Smooth muscle cell (in vitro differentiated cells): Measurements from ENCODE around the gene CD8B2. TPM values are rescaled to one million over a fixed set of nuclear protein-coding genes. Genes with fewer than 3 reads are reported as not detected.

Experiments
- DNase-seq: peaks from one replicate; lab custom pipeline; 2025; ENCODE audit not compliant: unreplicated experiment; lab: John Stamatoyannopoulos, UW
- H2AFZ ChIP-seq: fragments of 200-600 bp; sonication (generic); 2 replicates; pipeline ENCODE4 v1.6.0; 2016; ENCODE audit warnings: antibody characterized with exemption, low read depth, mild to moderate bottlenecking
- H3F3A ChIP-seq: fragments of 200-600 bp; sonication (generic); 2 replicates; pipeline ENCODE4 v1.6.0; 2017; ENCODE audit warnings: antibody characterized with exemption, low read depth
- H3K27ac ChIP-seq: fragments of 200-600 bp; sonication (generic); 2 replicates; pipeline ENCODE4 v1.5.1; 2016; ENCODE audit warnings: low read depth, mild to moderate bottlenecking
- H3K27me3 ChIP-seq: fragments of 200-600 bp; sonication (generic); 2 replicates; pipeline ENCODE4 v1.6.1; 2016; ENCODE audit warnings: low read depth, mild to moderate bottlenecking
- H3K36me3 ChIP-seq: fragments of 200-600 bp; sonication (generic); 2 replicates; pipeline ENCODE4 v1.5.1; 2016; ENCODE audit warnings: low read depth
- H3K4me1 ChIP-seq: fragments of 200-600 bp; sonication (generic); 2 replicates; pipeline ENCODE4 v1.5.1; 2016; ENCODE audit warnings: low read depth
- H3K4me2 ChIP-seq: fragments of 200-600 bp; sonication (generic); 2 replicates; pipeline ENCODE4 v1.6.0; 2016; ENCODE audit warnings: mild to moderate bottlenecking
- H3K4me3 ChIP-seq: fragments of 200-600 bp; sonication (generic); 2 replicates; pipeline ENCODE4 v1.5.1; 2016; ENCODE audit warnings: mild to moderate bottlenecking
- H3K79me2 ChIP-seq: fragments of 200-600 bp; sonication (generic); 2 replicates; pipeline ENCODE4 v1.6.0; 2016; ENCODE audit warnings: low read depth, mild to moderate bottlenecking
- H3K9ac ChIP-seq: fragments of 200-600 bp; sonication (generic); 2 replicates; pipeline ENCODE4 v1.6.0; 2016; ENCODE audit warnings: low read depth
- H3K9me3 ChIP-seq: fragments of 200-600 bp; sonication (generic); replicated peaks from 2 replicates; pipeline ENCODE4 v1.5.1; 2016; ENCODE audit warnings: low read depth
- H4K20me1 ChIP-seq: fragments of 200-600 bp; sonication (generic); 2 replicates; pipeline ENCODE4 v1.6.0; 2016; ENCODE audit warnings: low read depth
- WGBS: methylation state at CpG from one replicate; pipeline ENCODE4 v1.1.7; 2016; ENCODE audit warnings: low lambda C conversion rate; 5-methylcytosine and 5-hydroxymethylcytosine counted together
- polyA plus RNA-seq: library from polyadenylated mRNA; unstranded; fragments of >200 nt; fragmentation: Nextera tagmentation; extraction: Ambion mirVana; gene quantifications from 2 replicates; pipeline ENCODE4 v1.2.1, GENCODE V29; 2016
- total RNA-seq: library from RNA; depleted of rRNA; stranded (reverse); fragments of >200 nt; gene quantifications from 2 replicates; pipeline ENCODE4 v1.2.3, GENCODE V29; 2014
- TF ChIP-seq, protein P1 (sequence below): fragments of 200-600 bp; sonication (generic); IDR thresholded peaks from 2 replicates; pipeline ENCODE4 v1.5.1; 2017; ENCODE audit warnings: borderline replicate concordance, mild to moderate bottlenecking, antibody characterized with exemption; ENCODE audit not compliant: insufficient read depth, poor library complexity, severe bottlenecking

Gene CD8B2
- total and polyA plus RNA-seq, 2 experiments from 2014 or later: not detected

DNA sequence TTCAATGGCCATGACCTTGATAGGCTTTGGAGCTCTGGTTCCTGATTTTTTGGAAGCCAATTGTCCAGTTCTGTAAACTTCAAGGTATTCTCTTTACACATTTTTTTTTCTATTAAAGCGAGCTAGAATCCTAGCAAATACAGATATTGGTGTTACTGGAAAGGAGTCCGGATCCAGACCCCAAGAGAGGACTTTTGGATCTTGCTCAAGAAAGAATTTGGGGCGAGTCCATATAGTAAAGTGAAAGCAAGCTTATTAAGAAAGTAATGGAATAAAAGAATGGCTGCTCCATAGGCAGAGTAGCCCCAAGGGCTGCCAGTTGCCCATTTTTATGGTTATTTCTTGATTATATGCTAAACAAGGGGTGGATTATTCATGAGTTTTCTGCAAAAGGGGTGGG is 45.1 kb downstream of the CD8B2 start:
- H3K9ac ChIP-seq: no peak overlapping the region
- no peaks in the 10 kb centered on the region for H3K36me3 ChIP-seq
- H3K4me2 ChIP-seq: no peak overlapping the region
- H2AFZ ChIP-seq: no peak overlapping the region
- no peaks in the 10 kb centered on the region for H3K9me3 ChIP-seq
- no peak for DNase-seq
- WGBS: 96% methylated on average over 3 of the region's 3 CpGs
- peaks cover 4% of the 10 kb centered on the region for H3K27me3 ChIP-seq
- no peak overlapping the region for H3K4me3 ChIP-seq
- no peaks in the 10 kb centered on the region for H4K20me1 ChIP-seq
- no peak overlapping the region for H3K27ac ChIP-seq
- H3K79me2 ChIP-seq: no peaks in the 10 kb centered on the region
- TF ChIP-seq, protein P1, sequence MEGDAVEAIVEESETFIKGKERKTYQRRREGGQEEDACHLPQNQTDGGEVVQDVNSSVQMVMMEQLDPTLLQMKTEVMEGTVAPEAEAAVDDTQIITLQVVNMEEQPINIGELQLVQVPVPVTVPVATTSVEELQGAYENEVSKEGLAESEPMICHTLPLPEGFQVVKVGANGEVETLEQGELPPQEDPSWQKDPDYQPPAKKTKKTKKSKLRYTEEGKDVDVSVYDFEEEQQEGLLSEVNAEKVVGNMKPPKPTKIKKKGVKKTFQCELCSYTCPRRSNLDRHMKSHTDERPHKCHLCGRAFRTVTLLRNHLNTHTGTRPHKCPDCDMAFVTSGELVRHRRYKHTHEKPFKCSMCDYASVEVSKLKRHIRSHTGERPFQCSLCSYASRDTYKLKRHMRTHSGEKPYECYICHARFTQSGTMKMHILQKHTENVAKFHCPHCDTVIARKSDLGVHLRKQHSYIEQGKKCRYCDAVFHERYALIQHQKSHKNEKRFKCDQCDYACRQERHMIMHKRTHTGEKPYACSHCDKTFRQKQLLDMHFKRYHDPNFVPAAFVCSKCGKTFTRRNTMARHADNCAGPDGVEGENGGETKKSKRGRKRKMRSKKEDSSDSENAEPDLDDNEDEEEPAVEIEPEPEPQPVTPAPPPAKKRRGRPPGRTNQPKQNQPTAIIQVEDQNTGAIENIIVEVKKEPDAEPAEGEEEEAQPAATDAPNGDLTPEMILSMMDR: no peak
- H3K4me1 ChIP-seq: peaks cover 2% of the 10 kb centered on the region
- no peaks in the 10 kb centered on the region for H3F3A ChIP-seq

DNA sequence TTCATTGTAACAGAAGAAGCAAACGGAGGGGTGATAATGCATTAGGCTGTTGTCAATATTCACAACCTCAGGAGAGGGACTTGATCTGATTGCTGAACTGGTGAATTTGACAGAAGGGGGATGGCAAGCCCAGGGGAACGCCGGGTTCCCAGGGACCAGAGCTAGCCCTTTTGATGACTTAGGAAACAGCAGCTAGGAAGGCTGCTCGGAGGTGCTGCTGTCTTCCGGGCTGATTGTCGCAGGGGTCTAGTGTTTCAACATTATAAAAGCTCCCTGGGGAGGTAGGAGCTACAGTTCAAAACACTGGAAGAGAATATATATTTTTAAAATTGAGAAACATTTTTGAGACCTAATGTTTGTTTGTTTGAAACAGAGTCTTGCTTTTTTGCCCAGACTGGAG is 47.3 kb downstream of the CD8B2 start:
- no peak overlapping the region for H3K4me2 ChIP-seq
- no peak overlapping the region for H3K9ac ChIP-seq
- 68% methylated on average over 6 of the region's 6 CpGs for WGBS
- H3K36me3 ChIP-seq: no peaks in the 10 kb centered on the region
- DNase-seq: no peak
- H3K79me2 ChIP-seq: no peaks in the 10 kb centered on the region
- H3K27me3 ChIP-seq: peaks cover 4% of the 10 kb centered on the region
- no peaks in the 10 kb centered on the region for H4K20me1 ChIP-seq
- H3K27ac ChIP-seq: no peak overlapping the region
- no peak overlapping the region for H2AFZ ChIP-seq
- no peaks in the 10 kb centered on the region for H3K9me3 ChIP-seq
- TF ChIP-seq, protein P1: no peak
- peaks cover 8% of the 10 kb centered on the region for H3K4me1 ChIP-seq
- no peaks in the 10 kb centered on the region for H3F3A ChIP-seq
- no peak overlapping the region for H3K4me3 ChIP-seq

DNA sequence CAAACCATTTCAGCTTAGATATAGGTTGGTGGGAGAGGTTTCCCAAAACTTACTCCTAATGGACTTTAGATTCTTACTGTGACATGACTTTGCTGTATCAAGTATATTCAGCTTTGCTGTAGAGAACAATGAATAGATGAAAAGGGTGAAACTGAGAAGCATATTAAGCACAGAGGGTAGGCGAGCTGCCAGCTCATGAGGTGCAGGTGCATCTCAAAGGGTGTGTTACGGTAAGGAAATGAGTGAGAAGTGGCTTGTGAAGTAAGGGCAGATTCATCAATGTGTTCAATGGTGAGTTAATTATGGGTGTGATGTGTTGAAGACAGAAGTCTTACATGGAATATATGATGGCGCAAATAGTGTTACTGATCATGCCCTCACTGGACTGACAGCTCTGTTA is 49.3 kb downstream of the CD8B2 start:
- Histone ChIP-seq H3K27ac (no peak overlapping the region), H3F3A (no peaks in the 10 kb centered on the region), H4K20me1 (no peaks in the 10 kb centered on the region), H3K36me3 (no peaks in the 10 kb centered on the region), H3K4me2 (no peak overlapping the region), H3K27me3 (peaks cover 7% of the 10 kb centered on the region), H3K9me3 (no peaks in the 10 kb centered on the region), H3K9ac (no peak overlapping the region), H3K4me1 (peaks cover 8% of the 10 kb centered on the region), H3K79me2 (no peaks in the 10 kb centered on the region), H3K4me3 (no peak overlapping the region), H2AFZ (no peak overlapping the region)
- no peak for DNase-seq
- WGBS: 89% methylated on average over 3 of the region's 3 CpGs
- TF ChIP-seq, protein P1: no peak

DNA sequence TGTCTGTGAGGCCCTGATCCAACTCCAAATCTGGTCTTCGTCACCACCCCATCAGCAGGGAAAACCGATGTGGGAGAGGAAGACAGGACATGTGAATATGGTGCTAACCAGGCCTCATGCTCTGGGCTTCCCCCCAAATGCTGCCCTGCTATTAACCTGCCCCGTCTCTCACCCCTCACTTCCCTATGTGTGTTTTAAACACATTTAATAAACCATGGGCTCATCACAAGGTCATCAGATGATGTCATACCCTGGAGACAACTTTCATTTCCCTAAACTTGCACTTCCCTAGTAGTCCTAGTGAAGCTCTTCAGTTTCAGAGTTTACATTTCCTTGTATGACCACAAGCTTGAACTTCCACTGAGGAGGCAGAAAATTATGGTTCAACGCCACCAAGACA is 49.9 kb downstream of the CD8B2 start:
- TF ChIP-seq, protein P1: no peak
- H3K4me1 ChIP-seq: peaks cover 8% of the 10 kb centered on the region
- H4K20me1 ChIP-seq: no peaks in the 10 kb centered on the region
- H3K79me2 ChIP-seq: no peaks in the 10 kb centered on the region
- H2AFZ ChIP-seq: no peak overlapping the region
- H3K36me3 ChIP-seq: no peaks in the 10 kb centered on the region
- no peak for DNase-seq
- no peaks in the 10 kb centered on the region for H3F3A ChIP-seq
- no peak overlapping the region for H3K4me3 ChIP-seq
- no peak overlapping the region for H3K9ac ChIP-seq
- peaks cover 12% of the 10 kb centered on the region for H3K27me3 ChIP-seq
- H3K4me2 ChIP-seq: no peak overlapping the region
- H3K9me3 ChIP-seq: no peaks in the 10 kb centered on the region
- WGBS: 92% methylated on average over 4 of the region's 4 CpGs
- H3K27ac ChIP-seq: no peak overlapping the region
